HepG2 (cell line): ENCODE measurements around the gene HBA2. TPM values are rescaled to one million over a fixed set of nuclear protein-coding genes. Genes with fewer than 3 reads are reported as not detected.

Experiments used
- AKAP8 ChIP-seq: sonication (generic); formaldehyde crosslinking; IDR thresholded peaks from 2 replicates; pipeline ENCODE4 v1.5.1; 2020; ENCODE audit warnings: mild to moderate bottlenecking, missing genetic modification reagents
- ATF7 ChIP-seq, 2 experiments: fragments of 450-650 bp in 1 of 2; sonication (generic) in 1 of 2; formaldehyde crosslinking in 1 of 2; IDR thresholded peaks; 2 replicates each; pipeline versions ENCODE4 v1.4.0 to v1.6.1; 2016 to 2020; ENCODE audit warnings: antibody characterized with exemption in 1 of 2, mild to moderate bottlenecking in 1 of 2, missing genetic modification reagents in 1 of 2
- BCL6 ChIP-seq: IDR thresholded peaks from 2 replicates; pipeline ENCODE4 v1.6.1; 2016; ENCODE audit warnings: missing genetic modification reagents, missing compliant biosample characterization
- DNMT1 ChIP-seq: sonication (generic); formaldehyde crosslinking; IDR thresholded peaks from 2 replicates; pipeline ENCODE4 v1.5.1; 2020; ENCODE audit warnings: mild to moderate bottlenecking, missing genetic modification reagents
- DNMT3B ChIP-seq: conservative IDR thresholded peaks from 2 replicates; pipeline ENCODE4 v1.6.1; 2016; ENCODE audit warnings: missing biosample characterization, control low read depth
- FOXC1 ChIP-seq: sonication (generic); formaldehyde crosslinking; IDR thresholded peaks from 2 replicates; pipeline ENCODE4 v1.8.0; 2022; ENCODE audit warnings: mild to moderate bottlenecking, missing genetic modification reagents, borderline replicate concordance
- KLF11 ChIP-seq: IDR thresholded peaks from 2 replicates; pipeline ENCODE4 v1.6.1; 2016; ENCODE audit warnings: missing compliant biosample characterization
- MIER3 ChIP-seq: IDR thresholded peaks from 2 replicates; pipeline ENCODE4 v1.6.1; 2016; ENCODE audit warnings: missing compliant biosample characterization, borderline replicate concordance
- MIXL1 ChIP-seq: IDR thresholded peaks from 2 replicates; pipeline ENCODE4 v1.6.1; 2016
- MZF1 ChIP-seq: sonication (generic); formaldehyde crosslinking; IDR thresholded peaks from 2 replicates; pipeline ENCODE4 v1.8.1; 2023; ENCODE audit warnings: mild to moderate bottlenecking, missing genetic modification reagents, borderline replicate concordance
- NCOR1 ChIP-seq: fragments of 200-600 bp; sonication (generic); IDR thresholded peaks from 2 replicates; pipeline ENCODE4 v1.7.0; 2017; ENCODE audit warnings: antibody characterized with exemption, low read length, borderline replicate concordance
- PHF20 ChIP-seq: sonication (generic); formaldehyde crosslinking; IDR thresholded peaks from 2 replicates; pipeline ENCODE4 v1.5.0; 2020; ENCODE audit warnings: mild to moderate bottlenecking, missing genetic modification reagents
- PHF8 ChIP-seq: sonication (generic); formaldehyde crosslinking; IDR thresholded peaks from 2 replicates; pipeline ENCODE4 v1.5.0; 2020; ENCODE audit warnings: missing genetic modification reagents
- RFX1 ChIP-seq: fragments of 450-650 bp; IDR thresholded peaks from 2 replicates; pipeline ENCODE4 v1.6.1; 2017
- RFX5 ChIP-seq: IDR thresholded peaks from 2 replicates; pipeline ENCODE4 v1.6.1; 2011; ENCODE audit warnings: low read depth, low read length, improper control_type of control experiment
- SP4 ChIP-seq: sonication (generic); formaldehyde crosslinking; IDR thresholded peaks from 2 replicates; pipeline ENCODE4 v1.8.1; 2023; ENCODE audit warnings: mild to moderate bottlenecking, missing genetic modification reagents
- ZC3H4 ChIP-seq: sonication (generic); formaldehyde crosslinking; IDR thresholded peaks from 2 replicates; pipeline ENCODE4 v1.4.0; 2020; ENCODE audit warnings: missing genetic modification reagents, borderline replicate concordance
- ZNF263 ChIP-seq: sonication (generic); formaldehyde crosslinking; IDR thresholded peaks from 2 replicates; pipeline ENCODE4 v1.4.0; 2020; ENCODE audit warnings: missing genetic modification reagents
- ZNF296 ChIP-seq: sonication (generic); formaldehyde crosslinking; conservative IDR thresholded peaks from 2 replicates; pipeline ENCODE4 v1.5.0; 2020; ENCODE audit warnings: mild to moderate bottlenecking, missing genetic modification reagents
- ZNF468 ChIP-seq: sonication (generic); formaldehyde crosslinking; IDR thresholded peaks from 2 replicates; pipeline ENCODE4 v1.8.0; 2022; ENCODE audit warnings: mild to moderate bottlenecking, moderate library complexity, missing genetic modification reagents
- ZNF547 ChIP-seq: sonication (generic); formaldehyde crosslinking; IDR thresholded peaks from 2 replicates; pipeline ENCODE4 v1.5.1; 2020; ENCODE audit warnings: mild to moderate bottlenecking, missing genetic modification reagents
- ZNF549 ChIP-seq: sonication (generic); formaldehyde crosslinking; IDR thresholded peaks from 2 replicates; pipeline ENCODE4 v1.5.0; 2020; ENCODE audit warnings: missing genetic modification reagents
- ZNF670 ChIP-seq: sonication (generic); formaldehyde crosslinking; IDR thresholded peaks from 2 replicates; pipeline ENCODE4 v1.8.0; 2022; ENCODE audit warnings: mild to moderate bottlenecking, missing genetic modification reagents, borderline replicate concordance
- polyA plus RNA-seq, 8 experiments: library from polyadenylated mRNA; depleted of rRNA in 3 of 8; stranded (reverse) in 7 of 8; unstranded in 1 of 8; fragments of >200 nt; fragmentation: Illumina TruSeq in 4 of 8; extraction: Trizol in 4 of 8; gene quantifications; 2 replicates each; pipeline versions ENCODE4 v1.2.1 to v1.2.3, GENCODE V29; 2011 to 2016; ENCODE audit warnings: low read depth in 4 of 8, missing spikeins in 1 of 8, mixed read lengths in 1 of 8; ENCODE audit not compliant: insufficient read depth in 1 of 8
- total RNA-seq, 5 experiments: library from RNA; depleted of rRNA; stranded (reverse); fragments of >200 nt; fragmentation: Illumina TruSeq; extraction: Trizol; gene quantifications; 2 replicates each; pipeline ENCODE4 v1.2.3, GENCODE V29; 2016; ENCODE audit warnings: low read depth in 1 of 5
- TF ChIP-seq, protein P1 (sequence below): sonication (generic); formaldehyde crosslinking; IDR thresholded peaks from 2 replicates; pipeline ENCODE4 v1.5.0; 2020; ENCODE audit warnings: missing genetic modification reagents
- TF ChIP-seq, protein P2 (sequence below): IDR thresholded peaks from 2 replicates; pipeline ENCODE4 v1.6.1; 2016; ENCODE audit warnings: low read depth
- TF ChIP-seq, protein P3 (sequence below): sonication (generic); formaldehyde crosslinking; IDR thresholded peaks from 2 replicates; pipeline ENCODE4 v1.9.0; 2022; ENCODE audit warnings: low read depth, missing genetic modification reagents

HBA2 gene
- total and polyA plus RNA-seq, 2 of the 13 experiments (the other 11 are each of a cell fraction or from before 2014, with no cell fraction given) = not detected

DNA sequence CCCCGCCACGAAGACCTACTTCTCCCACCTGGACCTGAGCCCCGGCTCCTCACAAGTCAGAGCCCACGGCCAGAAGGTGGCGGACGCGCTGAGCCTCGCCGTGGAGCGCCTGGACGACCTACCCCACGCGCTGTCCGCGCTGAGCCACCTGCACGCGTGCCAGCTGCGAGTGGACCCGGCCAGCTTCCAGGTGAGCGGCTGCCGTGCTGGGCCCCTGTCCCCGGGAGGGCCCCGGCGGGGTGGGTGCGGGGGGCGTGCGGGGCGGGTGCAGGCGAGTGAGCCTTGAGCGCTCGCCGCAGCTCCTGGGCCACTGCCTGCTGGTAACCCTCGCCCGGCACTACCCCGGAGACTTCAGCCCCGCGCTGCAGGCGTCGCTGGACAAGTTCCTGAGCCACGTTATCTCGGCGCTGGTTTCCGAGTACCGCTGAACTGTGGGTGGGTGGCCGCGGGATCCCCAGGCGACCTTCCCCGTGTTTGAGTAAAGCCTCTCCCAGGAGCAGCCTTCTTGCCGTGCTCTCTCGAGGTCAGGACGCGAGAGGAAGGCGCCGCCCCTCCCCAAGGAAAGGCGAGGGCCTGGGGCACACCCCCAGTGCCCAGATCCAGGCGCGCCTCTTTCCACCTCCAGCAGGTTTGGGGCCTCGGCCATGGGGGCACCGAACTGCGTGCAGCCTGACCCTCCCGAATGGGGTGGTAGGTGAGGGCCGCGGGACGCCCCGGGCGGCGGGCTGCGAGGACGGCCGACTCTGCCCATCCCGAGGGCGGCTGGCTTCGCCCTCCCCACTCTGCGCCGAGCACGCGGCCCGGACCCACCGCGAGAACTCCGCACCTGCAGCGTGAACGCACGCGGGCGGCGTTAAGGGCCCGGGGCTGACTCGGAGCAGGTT lies 8.2 kb downstream of the HBA2 start (continued):
- TF ChIP-seq, protein P1, sequence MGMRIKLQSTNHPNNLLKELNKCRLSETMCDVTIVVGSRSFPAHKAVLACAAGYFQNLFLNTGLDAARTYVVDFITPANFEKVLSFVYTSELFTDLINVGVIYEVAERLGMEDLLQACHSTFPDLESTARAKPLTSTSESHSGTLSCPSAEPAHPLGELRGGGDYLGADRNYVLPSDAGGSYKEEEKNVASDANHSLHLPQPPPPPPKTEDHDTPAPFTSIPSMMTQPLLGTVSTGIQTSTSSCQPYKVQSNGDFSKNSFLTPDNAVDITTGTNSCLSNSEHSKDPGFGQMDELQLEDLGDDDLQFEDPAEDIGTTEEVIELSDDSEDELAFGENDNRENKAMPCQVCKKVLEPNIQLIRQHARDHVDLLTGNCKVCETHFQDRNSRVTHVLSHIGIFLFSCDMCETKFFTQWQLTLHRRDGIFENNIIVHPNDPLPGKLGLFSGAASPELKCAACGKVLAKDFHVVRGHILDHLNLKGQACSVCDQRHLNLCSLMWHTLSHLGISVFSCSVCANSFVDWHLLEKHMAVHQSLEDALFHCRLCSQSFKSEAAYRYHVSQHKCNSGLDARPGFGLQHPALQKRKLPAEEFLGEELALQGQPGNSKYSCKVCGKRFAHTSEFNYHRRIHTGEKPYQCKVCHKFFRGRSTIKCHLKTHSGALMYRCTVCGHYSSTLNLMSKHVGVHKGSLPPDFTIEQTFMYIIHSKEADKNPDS (CRISPR knock-in tag) = peak; percentile 96
- TF ChIP-seq RFX1 = no peak
- TF ChIP-seq ZNF670 = peak; percentile 44; the same call in 1 of the 2 replicates
- 0 out of 2 replicates have a peak, but pooled peaks have one; percentile 57 for TF ChIP-seq PHF20
- TF ChIP-seq AKAP8 (CRISPR knock-in tag) = peak; percentile 97
- TF ChIP-seq SP4 (CRISPR knock-in tag) = peak; percentile 87
- TF ChIP-seq RFX5 = no peak
- peak; percentile 69; the same call in 1 of the 2 replicates for TF ChIP-seq MIER3 (CRISPR knock-in tag)
- TF ChIP-seq ZNF468 (CRISPR knock-in tag) = peak; percentile 94
- TF ChIP-seq, protein P2, sequence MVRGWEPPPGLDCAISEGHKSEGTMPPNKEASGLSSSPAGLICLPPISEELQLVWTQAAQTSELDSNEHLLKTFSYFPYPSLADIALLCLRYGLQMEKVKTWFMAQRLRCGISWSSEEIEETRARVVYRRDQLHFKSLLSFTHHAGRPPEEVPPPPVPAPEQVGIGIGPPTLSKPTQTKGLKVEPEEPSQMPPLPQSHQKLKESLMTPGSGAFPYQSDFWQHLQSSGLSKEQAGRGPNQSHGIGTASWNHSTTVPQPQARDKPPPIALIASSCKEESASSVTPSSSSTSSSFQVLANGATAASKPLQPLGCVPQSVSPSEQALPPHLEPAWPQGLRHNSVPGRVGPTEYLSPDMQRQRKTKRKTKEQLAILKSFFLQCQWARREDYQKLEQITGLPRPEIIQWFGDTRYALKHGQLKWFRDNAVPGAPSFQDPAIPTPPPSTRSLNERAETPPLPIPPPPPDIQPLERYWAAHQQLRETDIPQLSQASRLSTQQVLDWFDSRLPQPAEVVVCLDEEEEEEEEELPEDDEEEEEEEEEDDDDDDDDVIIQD (CRISPR knock-in tag) = peak; percentile 60
- TF ChIP-seq ZNF547 (CRISPR knock-in tag) = peak; percentile 100
- TF ChIP-seq KLF11 (CRISPR knock-in tag) = peak; percentile 78; the same call in 1 of the 2 replicates
- peak; percentile 81 for TF ChIP-seq ZNF263 (CRISPR knock-in tag)
- TF ChIP-seq ZC3H4 (CRISPR knock-in tag) = no peak; the same call in 1 of the 2 replicates
- no peak for TF ChIP-seq ATF7 (IDR thresholded peaks at IDR 0.05)
- peak; percentile 74; the same call in 1 of the 2 replicates for TF ChIP-seq ATF7 (CRISPR knock-in tag; IDR thresholded peaks at IDR 0.05)
- no peak for TF ChIP-seq DNMT3B (CRISPR knock-in tag)
- 0 out of 2 replicates have a peak, but pooled peaks have one; percentile 41 for TF ChIP-seq ZNF549 (CRISPR knock-in tag)
- peak; percentile 100 for TF ChIP-seq FOXC1
- no peak; the same call in 1 of the 2 replicates for TF ChIP-seq ZNF296 (CRISPR knock-in tag)
- no peak for TF ChIP-seq NCOR1
- TF ChIP-seq BCL6 (CRISPR knock-in tag) = peak; percentile 34; the same call in 1 of the 2 replicates
- peak; percentile 65; the same call in 1 of the 2 replicates for TF ChIP-seq PHF8 (CRISPR knock-in tag)
- TF ChIP-seq, protein P3, sequence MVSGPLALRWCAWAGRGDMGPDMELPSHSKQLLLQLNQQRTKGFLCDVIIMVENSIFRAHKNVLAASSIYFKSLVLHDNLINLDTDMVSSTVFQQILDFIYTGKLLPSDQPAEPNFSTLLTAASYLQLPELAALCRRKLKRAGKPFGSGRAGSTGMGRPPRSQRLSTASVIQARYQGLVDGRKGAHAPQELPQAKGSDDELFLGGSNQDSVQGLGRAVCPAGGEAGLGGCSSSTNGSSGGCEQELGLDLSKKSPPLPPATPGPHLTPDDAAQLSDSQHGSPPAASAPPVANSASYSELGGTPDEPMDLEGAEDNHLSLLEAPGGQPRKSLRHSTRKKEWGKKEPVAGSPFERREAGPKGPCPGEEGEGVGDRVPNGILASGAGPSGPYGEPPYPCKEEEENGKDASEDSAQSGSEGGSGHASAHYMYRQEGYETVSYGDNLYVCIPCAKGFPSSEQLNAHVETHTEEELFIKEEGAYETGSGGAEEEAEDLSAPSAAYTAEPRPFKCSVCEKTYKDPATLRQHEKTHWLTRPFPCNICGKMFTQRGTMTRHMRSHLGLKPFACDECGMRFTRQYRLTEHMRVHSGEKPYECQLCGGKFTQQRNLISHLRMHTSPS (CRISPR knock-in tag) = peak; percentile 69
- peak; percentile 73; the same call in 1 of the 2 replicates for TF ChIP-seq MIXL1
- no peak for TF ChIP-seq MZF1
- TF ChIP-seq DNMT1 (CRISPR knock-in tag) = peak; percentile 92; the same call in 1 of the 2 replicates
